ENCODE measurements around the gene SPEG.

Gene SPEG

GRCh38 chr2:219440388-219441256 is 6.0 kb downstream of the SPEG start:
- H3K9me3 ChIP-seq (ENCODE audit: control insufficient read depth, insufficient read depth, low read length) = no peaks in the 10 kb centered on the region
- no peaks in the 10 kb centered on the region for H3K79me2 ChIP-seq (ENCODE audit: control insufficient read depth, low read length)
- H3F3A ChIP-seq (ENCODE audit: control insufficient read depth, insufficient read depth) = no peaks in the 10 kb centered on the region
- no peaks in the 10 kb centered on the region for H3K36me3 ChIP-seq (ENCODE audit: control insufficient read depth, low read length)
- no peak for TF ChIP-seq CTCF (IDR thresholded peaks at IDR 0.05; ENCODE audit: low read depth, low read length, poor library complexity, severe bottlenecking)
- no peak for TF ChIP-seq EZH2phosphoT487 (IDR thresholded peaks at IDR 0.05; ENCODE audit: borderline replicate concordance, low read length)
- no peak overlapping the region for H3K27ac ChIP-seq (ENCODE audit: low read depth, low read length)
- H3K4me1 ChIP-seq (ENCODE audit: control insufficient read depth, low read length) = peaks cover 2% of the 10 kb centered on the region; the same call in 1 of the 2 replicates
- H3K4me2 ChIP-seq (ENCODE audit: low read length) = no peak overlapping the region
- H3K27me3 ChIP-seq (ENCODE audit: control insufficient read depth, low read length) = peaks cover 45% of the 10 kb centered on the region
- H3K4me3 ChIP-seq (ENCODE audit: low read length) = no peak overlapping the region
- no peaks in the 10 kb centered on the region for H4K20me1 ChIP-seq (ENCODE audit: control insufficient read depth, insufficient read depth, low read depth, low read length)
- H3K9me2 ChIP-seq (replicated peaks; ENCODE audit: control insufficient read depth, low read length) = no peaks in the 10 kb centered on the region

- no peak for TF ChIP-seq CTCF (IDR thresholded peaks at IDR 0.05; ENCODE audit: low read depth, low read length, poor library complexity, severe bottlenecking)
- TF ChIP-seq EZH2phosphoT487 (IDR thresholded peaks at IDR 0.05; ENCODE audit: borderline replicate concordance, low read length) = no peak
- H3K4me2 ChIP-seq (ENCODE audit: low read length) = peak overlapping the region; percentile 42
These were observed 7.0 kb downstream of the SPEG start for GRCh38 chr2:219441451-219442255.

GRCh38 chr2:219442256-219443015 is 7.8 kb downstream of the SPEG start:
- peaks cover 41% of the 10 kb centered on the region for H3K27me3 ChIP-seq (ENCODE audit: control insufficient read depth, low read length)
- no peaks in the 10 kb centered on the region for H3F3A ChIP-seq (ENCODE audit: control insufficient read depth, insufficient read depth)
- no peaks in the 10 kb centered on the region for H4K20me1 ChIP-seq (ENCODE audit: control insufficient read depth, insufficient read depth, low read depth, low read length)
- peaks cover 9% of the 10 kb centered on the region for H3K4me1 ChIP-seq (ENCODE audit: control insufficient read depth, low read length)
- no peaks in the 10 kb centered on the region for H3K9me3 ChIP-seq (ENCODE audit: control insufficient read depth, insufficient read depth, low read length)
- no peaks in the 10 kb centered on the region for H3K36me3 ChIP-seq (ENCODE audit: control insufficient read depth, low read length)
- no peak overlapping the region for H3K27ac ChIP-seq (ENCODE audit: low read depth, low read length)
- no peak for TF ChIP-seq EZH2phosphoT487 (IDR thresholded peaks at IDR 0.05; ENCODE audit: borderline replicate concordance, low read length)
- TF ChIP-seq CTCF (IDR thresholded peaks at IDR 0.05; ENCODE audit: low read depth, low read length, poor library complexity, severe bottlenecking) = no peak
- H3K9me2 ChIP-seq (replicated peaks; ENCODE audit: control insufficient read depth, low read length) = no peaks in the 10 kb centered on the region
- H3K4me2 ChIP-seq (ENCODE audit: low read length) = peak overlapping the region; percentile 42
- H3K4me3 ChIP-seq (ENCODE audit: low read length) = peak overlapping the region; percentile 44; the same call in 1 of the 2 replicates
- H3K79me2 ChIP-seq (ENCODE audit: control insufficient read depth, low read length) = no peaks in the 10 kb centered on the region

More at GRCh38 chr2:219441451-219442255, 7.0 kb downstream of the SPEG start:
- peak overlapping the region; percentile 44; the same call in 1 of the 2 replicates for H3K4me3 ChIP-seq (ENCODE audit: low read length)
- H3F3A ChIP-seq (ENCODE audit: control insufficient read depth, insufficient read depth) = no peaks in the 10 kb centered on the region
- peaks cover 41% of the 10 kb centered on the region for H3K27me3 ChIP-seq (ENCODE audit: control insufficient read depth, low read length)
- H4K20me1 ChIP-seq (ENCODE audit: control insufficient read depth, insufficient read depth, low read depth, low read length) = no peaks in the 10 kb centered on the region
- H3K9me3 ChIP-seq (ENCODE audit: control insufficient read depth, insufficient read depth, low read length) = no peaks in the 10 kb centered on the region
- peaks cover 9% of the 10 kb centered on the region for H3K4me1 ChIP-seq (ENCODE audit: control insufficient read depth, low read length)
- no peak overlapping the region for H3K27ac ChIP-seq (ENCODE audit: low read depth, low read length)
- no peaks in the 10 kb centered on the region for H3K36me3 ChIP-seq (ENCODE audit: control insufficient read depth, low read length)
- no peaks in the 10 kb centered on the region for H3K79me2 ChIP-seq (ENCODE audit: control insufficient read depth, low read length)
- no peaks in the 10 kb centered on the region for H3K9me2 ChIP-seq (replicated peaks; ENCODE audit: control insufficient read depth, low read length)

Measured in DOHH2 (cell line).